ENCODE data around the gene MDFI. TPM values are rescaled to one million over a fixed set of nuclear protein-coding genes. Genes with fewer than 3 reads are reported as not detected.
A peak's percentile ranks its signal among the peaks of the same experiment; 100 is the strongest.

Gene MDFI
- total RNA-seq, 2 donors from 2014 or later = 52.7 to 80.0 TPM

GRCh38 chr6:41638935-41639808, 904 bp downstream of the MDFI start:
- Mint-ChIP-seq H3K9me3 (no peaks in the 10 kb centered on the region), H3K36me3 (ENCODE audit: low read depth) (peaks cover 10% of the 10 kb centered on the region), H3K4me3 (peak overlapping the region; percentile 80), H3K4me1 (peaks cover 32% of the 10 kb centered on the region), H3K27ac (peak overlapping the region; percentile 58), H3K27me3 (ENCODE audit: insufficient read depth) (peaks cover 63% of the 10 kb centered on the region)
- Histone ChIP-seq H3K27me3 (ENCODE audit: control insufficient read depth, insufficient read depth, low read length, poor library complexity, severe bottlenecking) (peaks cover 46% of the 10 kb centered on the region), H3K27ac (ENCODE audit: low read depth, low read length) (peak overlapping the region; percentile 12), H3K4me1 (ENCODE audit: control insufficient read depth, insufficient read depth, low read length) (peaks cover 9% of the 10 kb centered on the region), H3K4me3 (ENCODE audit: low read length) (peak overlapping the region; percentile 85), H3K36me3 (ENCODE audit: control insufficient read depth, insufficient read depth, low read length) (no peaks in the 10 kb centered on the region), H3K9ac (ENCODE audit: extremely low read depth, low read length, poor library complexity, severe bottlenecking) (peak overlapping the region; percentile 24), H3K9me3 (ENCODE audit: control insufficient read depth, low read length) (no peaks in the 10 kb centered on the region)
- TF ChIP-seq, protein P1, sequence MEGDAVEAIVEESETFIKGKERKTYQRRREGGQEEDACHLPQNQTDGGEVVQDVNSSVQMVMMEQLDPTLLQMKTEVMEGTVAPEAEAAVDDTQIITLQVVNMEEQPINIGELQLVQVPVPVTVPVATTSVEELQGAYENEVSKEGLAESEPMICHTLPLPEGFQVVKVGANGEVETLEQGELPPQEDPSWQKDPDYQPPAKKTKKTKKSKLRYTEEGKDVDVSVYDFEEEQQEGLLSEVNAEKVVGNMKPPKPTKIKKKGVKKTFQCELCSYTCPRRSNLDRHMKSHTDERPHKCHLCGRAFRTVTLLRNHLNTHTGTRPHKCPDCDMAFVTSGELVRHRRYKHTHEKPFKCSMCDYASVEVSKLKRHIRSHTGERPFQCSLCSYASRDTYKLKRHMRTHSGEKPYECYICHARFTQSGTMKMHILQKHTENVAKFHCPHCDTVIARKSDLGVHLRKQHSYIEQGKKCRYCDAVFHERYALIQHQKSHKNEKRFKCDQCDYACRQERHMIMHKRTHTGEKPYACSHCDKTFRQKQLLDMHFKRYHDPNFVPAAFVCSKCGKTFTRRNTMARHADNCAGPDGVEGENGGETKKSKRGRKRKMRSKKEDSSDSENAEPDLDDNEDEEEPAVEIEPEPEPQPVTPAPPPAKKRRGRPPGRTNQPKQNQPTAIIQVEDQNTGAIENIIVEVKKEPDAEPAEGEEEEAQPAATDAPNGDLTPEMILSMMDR (conservative IDR thresholded peaks at IDR 0.05) = no peak
- 7 to 14% methylated on average over 3 to 37 of the region's 40 CpGs for WGBS, 2 experiments (ENCODE audit: insufficient coverage in 1 of 2, insufficient read length in 1 of 2)
- peak; percentile 85 for DNase-seq

GRCh38 chr6:41639809-41640371, 1.6 kb downstream of the MDFI start:
- Histone ChIP-seq H3K27ac (ENCODE audit: low read depth, low read length) (no peak overlapping the region), H3K4me3 (ENCODE audit: low read length) (peak overlapping the region; percentile 85), H3K4me1 (ENCODE audit: control insufficient read depth, insufficient read depth, low read length) (peaks cover 9% of the 10 kb centered on the region), H3K36me3 (ENCODE audit: control insufficient read depth, insufficient read depth, low read length) (no peaks in the 10 kb centered on the region), H3K9me3 (ENCODE audit: control insufficient read depth, low read length) (no peaks in the 10 kb centered on the region), H3K27me3 (ENCODE audit: control insufficient read depth, insufficient read depth, low read length, poor library complexity, severe bottlenecking) (peaks cover 46% of the 10 kb centered on the region), H3K9ac (ENCODE audit: extremely low read depth, low read length, poor library complexity, severe bottlenecking) (no peak overlapping the region)
- H3K4me1 Mint-ChIP-seq = peaks cover 36% of the 10 kb centered on the region
- WGBS, 2 experiments (ENCODE audit: insufficient coverage in 1 of 2, insufficient read length in 1 of 2) = 39 to 42% methylated on average over 3 to 8 of the region's 8 CpGs
- H3K9me3 Mint-ChIP-seq = no peaks in the 10 kb centered on the region
- DNase-seq = peak; percentile 69
- no peak overlapping the region for H3K27ac Mint-ChIP-seq
- peak overlapping the region; percentile 80 for H3K4me3 Mint-ChIP-seq
- H3K36me3 Mint-ChIP-seq (ENCODE audit: low read depth) = peaks cover 10% of the 10 kb centered on the region
- TF ChIP-seq, protein P1 (conservative IDR thresholded peaks at IDR 0.05) = no peak
- H3K27me3 Mint-ChIP-seq (ENCODE audit: insufficient read depth) = peaks cover 57% of the 10 kb centered on the region

DNA sequence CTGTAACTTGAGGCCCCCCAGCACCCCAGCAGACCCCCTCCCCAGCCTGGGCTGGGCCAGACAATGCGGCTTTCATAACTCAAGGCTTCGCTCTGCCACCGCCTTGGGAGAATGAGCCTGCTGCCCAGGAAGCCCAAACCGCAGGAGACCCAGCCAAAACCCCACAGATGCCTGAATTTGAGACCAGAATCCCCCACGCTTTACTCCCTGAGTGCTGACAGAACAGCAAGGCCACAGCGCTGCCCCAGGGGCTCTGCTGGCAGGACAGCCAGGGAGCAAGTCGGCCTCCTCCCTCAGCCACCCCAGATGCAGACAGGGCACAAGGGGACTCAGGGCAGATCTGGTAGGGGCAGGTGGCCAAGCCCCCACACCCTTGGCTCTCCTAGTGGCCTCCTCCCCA, 2.2 kb downstream of the MDFI start:
- no peaks in the 10 kb centered on the region for H3K36me3 ChIP-seq (ENCODE audit: control insufficient read depth, insufficient read depth, low read length)
- no peaks in the 10 kb centered on the region for H3K9me3 ChIP-seq (ENCODE audit: control insufficient read depth, low read length)
- H3K4me1 Mint-ChIP-seq = peaks cover 41% of the 10 kb centered on the region
- H3K9me3 Mint-ChIP-seq = no peaks in the 10 kb centered on the region
- H3K4me3 ChIP-seq (ENCODE audit: low read length) = peak overlapping the region; percentile 85
- peaks cover 51% of the 10 kb centered on the region for H3K27me3 Mint-ChIP-seq (ENCODE audit: insufficient read depth)
- WGBS, 2 experiments (ENCODE audit: insufficient coverage in 1 of 2, insufficient read length in 1 of 2) = 77 to 81% methylated on average over 4 to 7 of the region's 7 CpGs
- TF ChIP-seq, protein P1 (conservative IDR thresholded peaks at IDR 0.05) = no peak
- H3K4me1 ChIP-seq (ENCODE audit: control insufficient read depth, insufficient read depth, low read length) = peaks cover 9% of the 10 kb centered on the region
- no peak overlapping the region for H3K9ac ChIP-seq (ENCODE audit: extremely low read depth, low read length, poor library complexity, severe bottlenecking)
- peaks cover 10% of the 10 kb centered on the region for H3K36me3 Mint-ChIP-seq (ENCODE audit: low read depth)
- H3K27ac ChIP-seq (ENCODE audit: low read depth, low read length) = no peak overlapping the region
- peaks cover 44% of the 10 kb centered on the region for H3K27me3 ChIP-seq (ENCODE audit: control insufficient read depth, insufficient read depth, low read length, poor library complexity, severe bottlenecking)
- no peak overlapping the region for H3K27ac Mint-ChIP-seq
- peak overlapping the region; percentile 80 for H3K4me3 Mint-ChIP-seq
- DNase-seq = peak; percentile 52

Measured in endodermal cell (in vitro differentiated cells).